Loucy (cell line): Measurements from ENCODE around the gene EIF1B.

Experiments used
- EZH2phosphoT487 ChIP-seq: fragments of 200-600 bp; IDR thresholded peaks from 2 replicates; pipeline ENCODE4 v1.6.1; 2018; ENCODE audit warnings: antibody characterized with exemption, mild to moderate bottlenecking, moderate library complexity, borderline replicate concordance
- TF ChIP-seq, protein P1 (sequence below): fragments of 200-600 bp; sonication (generic); conservative IDR thresholded peaks from 2 replicates; pipeline ENCODE4 v1.5.1; 2014; ENCODE audit warnings: mild to moderate bottlenecking, antibody characterized with exemption, low read length

GRCh38 chr3:40312661-40313226 is 3.2 kb downstream of the EIF1B start:
- TF ChIP-seq, protein P1, sequence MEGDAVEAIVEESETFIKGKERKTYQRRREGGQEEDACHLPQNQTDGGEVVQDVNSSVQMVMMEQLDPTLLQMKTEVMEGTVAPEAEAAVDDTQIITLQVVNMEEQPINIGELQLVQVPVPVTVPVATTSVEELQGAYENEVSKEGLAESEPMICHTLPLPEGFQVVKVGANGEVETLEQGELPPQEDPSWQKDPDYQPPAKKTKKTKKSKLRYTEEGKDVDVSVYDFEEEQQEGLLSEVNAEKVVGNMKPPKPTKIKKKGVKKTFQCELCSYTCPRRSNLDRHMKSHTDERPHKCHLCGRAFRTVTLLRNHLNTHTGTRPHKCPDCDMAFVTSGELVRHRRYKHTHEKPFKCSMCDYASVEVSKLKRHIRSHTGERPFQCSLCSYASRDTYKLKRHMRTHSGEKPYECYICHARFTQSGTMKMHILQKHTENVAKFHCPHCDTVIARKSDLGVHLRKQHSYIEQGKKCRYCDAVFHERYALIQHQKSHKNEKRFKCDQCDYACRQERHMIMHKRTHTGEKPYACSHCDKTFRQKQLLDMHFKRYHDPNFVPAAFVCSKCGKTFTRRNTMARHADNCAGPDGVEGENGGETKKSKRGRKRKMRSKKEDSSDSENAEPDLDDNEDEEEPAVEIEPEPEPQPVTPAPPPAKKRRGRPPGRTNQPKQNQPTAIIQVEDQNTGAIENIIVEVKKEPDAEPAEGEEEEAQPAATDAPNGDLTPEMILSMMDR, result no peak
- TF ChIP-seq EZH2phosphoT487, result no peak
